Thoracic aorta (tissue), 2 donors: ENCODE results near the gene LARP6. TPM values are rescaled to one million over a fixed set of nuclear protein-coding genes. Genes with fewer than 3 reads are reported as not detected.
A peak's percentile ranks its signal among the peaks of the same experiment; 100 is the strongest.
"Not testable (repeated sequence)": the region's sequence is repeated elsewhere in the genome, so short reads cannot be mapped to it uniquely, and the experiment has no call there.

Experiments used
- ATAC-seq: fragments of 150-250 bp; one replicate; pipeline ENCODE4 v1.8.0; 2017; ENCODE audit warnings: low read depth; ENCODE audit not compliant: insufficient number of reproducible peaks, low FRiP score
- DNase-seq: peaks from one replicate; pipeline ENCODE4 v3.0.0-alpha.2; 2020; ENCODE audit warnings: low spot score
- H3K27ac ChIP-seq, 2 donors: fragments of 200-600 bp; sonication (generic); 1 replicate in 1 of 2; 2 replicates in 1 of 2; pipeline ENCODE4 v1.5.1; 2016; ENCODE audit warnings: mild to moderate bottlenecking in 2 of 2, moderate library complexity in 2 of 2
- H3K27me3 ChIP-seq: fragments of 200-600 bp; sonication (generic); replicated peaks from 2 replicates; pipeline ENCODE4 v1.6.0; 2016; ENCODE audit warnings: mild to moderate bottlenecking; ENCODE audit not compliant: insufficient read depth
- H3K36me3 ChIP-seq: fragments of 200-600 bp; sonication (generic); one replicate; pipeline ENCODE4 v1.5.1; 2016
- H3K4me1 ChIP-seq, 2 donors: fragments of 200-600 bp; sonication (generic); 1 replicate in 1 of 2; 2 replicates in 1 of 2; pipeline versions ENCODE4 v1.5.1 to v1.6.0; 2016; ENCODE audit warnings: low read depth in 2 of 2, mild to moderate bottlenecking in 1 of 2; ENCODE audit not compliant: control insufficient read depth in 1 of 2
- H3K4me3 ChIP-seq: fragments of 200-600 bp; sonication (generic); 2 replicates; pipeline ENCODE4 v1.5.1; 2016; ENCODE audit warnings: mild to moderate bottlenecking
- H3K9me3 ChIP-seq: fragments of 200-600 bp; sonication (generic); 2 replicates; pipeline ENCODE4 v1.5.1; 2016
- CTCF ChIP-seq: fragments of 200-600 bp; sonication (generic); IDR thresholded peaks from one replicate; pipeline ENCODE4 v1.5.1; 2019; ENCODE audit warnings: antibody characterized with exemption
- total RNA-seq, 2 donors: library from RNA; depleted of rRNA; stranded (reverse); fragments of >200 nt; gene quantifications; one replicate each; pipeline versions ENCODE4 v1.1.0 to v1.2.3, GENCODE V29; 2016

The LARP6 gene
- total RNA-seq, 2 donors from 2014 or later: 43.3 to 92.6 TPM

GRCh38 chr15:70875001-70875782, 21.2 kb upstream of the LARP6 start:
- peaks cover under 1 to 4% of the 10 kb centered on the region in 2 donors for H3K4me1 ChIP-seq
- no peaks in the 10 kb centered on the region for H3K36me3 ChIP-seq
- DNase-seq (no peak), ATAC-seq (no peak)
- H3K27me3 ChIP-seq: no peaks in the 10 kb centered on the region
- TF ChIP-seq CTCF: peak; percentile 56
- H3K4me3 ChIP-seq: no peak overlapping the region
- H3K9me3 ChIP-seq: no peaks in the 10 kb centered on the region
- no peak overlapping the region for H3K27ac ChIP-seq

GRCh38 chr15:70873232-70874054, 19.5 kb upstream of the LARP6 start:
- H3K4me1 ChIP-seq: peaks cover 4 to 8% of the 10 kb centered on the region in 2 donors
- H3K27me3 ChIP-seq: no peaks in the 10 kb centered on the region
- no peak overlapping the region for H3K27ac ChIP-seq
- H3K4me3 ChIP-seq: no peak overlapping the region
- H3K9me3 ChIP-seq: no peaks in the 10 kb centered on the region
- no peak for ATAC-seq
- DNase-seq: no peak
- no peak for TF ChIP-seq CTCF
- H3K36me3 ChIP-seq: no peaks in the 10 kb centered on the region

- not testable (repeated sequence) for ATAC-seq, H3K9me3 ChIP-seq, H3K27me3 ChIP-seq, DNase-seq, H3K4me1 ChIP-seq, H3K4me3 ChIP-seq, H3K27ac ChIP-seq, H3K36me3 ChIP-seq
These were observed 17.5 kb upstream of the LARP6 start for GRCh38 chr15:70871490-70871889.

- ATAC-seq (no peak), DNase-seq (no peak)
- Histone ChIP-seq H3K9me3 (no peaks in the 10 kb centered on the region), H3K36me3 (no peaks in the 10 kb centered on the region), H3K27ac (no peak overlapping the region), H3K4me3 (no peak overlapping the region), H3K27me3 (no peaks in the 10 kb centered on the region), H3K4me1 (peaks cover 4 to 8% of the 10 kb centered on the region in 2 donors)
- no peak for TF ChIP-seq CTCF
These were observed 16.1 kb upstream of the LARP6 start for GRCh38 chr15:70870051-70870450.

- Histone ChIP-seq H3K4me3 (no peak overlapping the region), H3K4me1 (peaks cover 4 to 8% of the 10 kb centered on the region in 2 donors), H3K27me3 (no peaks in the 10 kb centered on the region), H3K9me3 (no peaks in the 10 kb centered on the region), H3K36me3 (no peaks in the 10 kb centered on the region), H3K27ac (no peak overlapping the region)
- DNase-seq: no peak
- ATAC-seq: no peak
- TF ChIP-seq CTCF: no peak
These were observed 15.4 kb upstream of the LARP6 start for GRCh38 chr15:70869346-70869745.
